ENCODE results near the gene FADD.
A peak's percentile ranks its signal among the peaks of the same experiment; 100 is the strongest.
"Not testable (repeated sequence)": the region's sequence is repeated elsewhere in the genome, so short reads cannot be mapped to it uniquely, and the experiment has no call there.

The FADD gene

GRCh38 chr11:70182266-70182665, 20.8 kb upstream of the FADD start:
- no peak for DNase-seq (ENCODE audit: low read depth in 2 of 2)

DNA sequence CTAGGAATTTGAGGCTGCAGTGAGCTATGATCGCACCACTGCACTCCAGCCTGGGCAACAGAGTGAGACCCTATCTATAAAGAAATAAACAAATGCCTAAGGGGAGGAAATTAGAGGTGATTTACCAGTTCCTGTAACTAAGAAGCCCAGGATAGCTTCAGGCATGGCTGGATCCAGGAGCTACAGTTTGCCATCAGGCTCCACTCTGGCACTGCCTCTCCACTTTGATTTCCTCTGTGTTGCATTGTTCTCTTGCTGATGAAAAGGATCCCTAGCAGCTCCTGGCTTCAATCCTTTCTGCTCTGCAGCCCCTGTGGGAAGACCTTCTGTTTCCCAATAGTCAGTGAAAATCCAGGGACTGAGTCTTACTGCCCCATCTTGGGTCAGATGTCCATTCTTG, 20.1 kb upstream of the FADD start:
- no peak for DNase-seq (ENCODE audit: low read depth in 2 of 2)

- no peak for DNase-seq (ENCODE audit: low read depth in 2 of 2)
Observed at GRCh38 chr11:70183483-70184176, 19.5 kb upstream of the FADD start.

DNA sequence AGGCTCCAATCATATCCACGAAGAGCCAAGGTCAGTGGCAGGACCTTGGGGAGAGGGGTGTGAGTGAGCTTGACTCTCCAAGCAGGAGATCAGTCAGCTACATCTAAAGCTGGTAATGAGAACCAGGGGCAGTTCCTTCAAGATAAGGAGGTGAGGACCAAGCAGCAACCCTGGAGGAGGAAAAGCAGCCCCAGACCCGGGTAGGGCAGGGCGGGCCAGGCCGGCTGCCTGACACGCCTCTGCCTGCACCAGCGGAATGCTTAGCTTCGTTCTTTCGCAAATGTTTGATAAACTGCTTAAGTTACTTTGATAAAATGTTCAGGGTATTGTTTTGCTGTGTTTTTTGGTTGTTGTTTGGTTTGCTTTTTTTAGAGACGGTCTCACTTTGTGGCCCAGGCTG, 18.7 kb upstream of the FADD start:
- no peak for DNase-seq (ENCODE audit: low read depth in 2 of 2)

GRCh38 chr11:70185348-70186055, 17.6 kb upstream of the FADD start:
- no peak for DNase-seq (ENCODE audit: low read depth in 2 of 2)

GRCh38 chr11:70186420-70186819, 16.7 kb upstream of the FADD start:
- no peak for DNase-seq (ENCODE audit: low read depth in 2 of 2)

GRCh38 chr11:70186936-70187335, 16.2 kb upstream of the FADD start:
- no peak for DNase-seq (ENCODE audit: low read depth in 2 of 2)

- no peak for DNase-seq (ENCODE audit: low read depth in 2 of 2)
Observed at GRCh38 chr11:70187771-70188170, 15.3 kb upstream of the FADD start.

GRCh38 chr11:70189622-70190021, 13.5 kb upstream of the FADD start:
- no peak for DNase-seq (ENCODE audit: low read depth in 2 of 2)

DNA sequence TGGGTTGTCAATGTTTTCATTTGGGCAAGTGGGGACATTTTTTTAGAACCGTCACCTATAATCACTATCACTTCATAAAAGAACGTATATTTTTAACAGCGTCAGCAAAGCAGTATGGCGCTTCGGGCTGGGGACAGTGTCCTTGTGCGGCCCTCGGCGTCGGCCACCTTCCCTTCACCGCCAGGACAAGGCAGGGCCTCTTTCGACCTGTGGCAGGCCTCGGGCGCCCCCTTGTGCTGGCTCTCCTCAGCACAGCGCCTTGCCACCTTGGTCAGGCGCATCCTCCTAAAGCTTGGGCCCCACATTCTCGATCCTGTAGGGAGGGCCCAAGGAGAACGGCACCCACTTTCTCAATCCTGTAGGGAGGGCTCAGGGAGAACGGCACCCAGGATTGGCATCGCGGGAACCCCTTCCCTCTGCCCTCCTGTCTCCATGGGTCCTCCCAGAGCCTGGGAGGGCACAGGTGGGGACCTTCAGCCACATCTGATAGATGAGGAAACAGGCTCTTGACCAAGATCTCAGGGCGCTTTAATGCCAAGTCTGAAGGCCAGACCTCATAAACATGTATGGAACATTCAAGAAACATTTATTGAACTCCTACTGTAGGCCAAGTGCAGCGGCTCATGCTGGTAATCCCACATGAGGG, 11.5 kb upstream of the FADD start:
- peak; percentile 50 to 69 for DNase-seq (ENCODE audit: low read depth in 2 of 2)

- DNase-seq (ENCODE audit: low read depth in 2 of 2), result no peak
Observed at GRCh38 chr11:70192666-70193410, 10.3 kb upstream of the FADD start.

- DNase-seq (ENCODE audit: low read depth in 2 of 2), result no peak
Observed at GRCh38 chr11:70193411-70194292, 9.4 kb upstream of the FADD start.

- DNase-seq (ENCODE audit: low read depth in 2 of 2), result no peak
Observed at GRCh38 chr11:70194792-70195791, 8.0 kb upstream of the FADD start.

- no peak for DNase-seq (ENCODE audit: low read depth in 2 of 2)
Observed at GRCh38 chr11:70200212-70200844, 2.8 kb upstream of the FADD start.

DNA sequence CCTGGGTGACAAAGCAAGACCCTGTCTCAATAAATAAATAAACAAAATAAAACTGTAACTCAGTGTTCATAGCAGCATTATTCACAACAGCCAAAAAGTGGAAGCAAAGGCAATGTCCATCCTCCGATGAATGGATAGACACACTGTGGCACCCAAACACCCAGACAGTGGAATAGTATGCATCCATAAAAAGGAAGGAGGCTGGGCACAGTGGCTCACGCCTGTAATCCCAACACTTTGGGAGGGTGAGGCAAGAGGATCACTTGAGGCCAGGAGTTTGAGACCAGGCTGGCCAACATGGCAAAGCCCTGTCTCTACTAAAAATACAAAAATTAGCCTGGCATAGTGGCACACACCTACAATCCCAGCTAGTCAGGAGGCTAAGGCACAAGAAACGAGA, 2.0 kb upstream of the FADD start:
- DNase-seq (ENCODE audit: low read depth in 2 of 2), result not testable (repeated sequence)

DNA sequence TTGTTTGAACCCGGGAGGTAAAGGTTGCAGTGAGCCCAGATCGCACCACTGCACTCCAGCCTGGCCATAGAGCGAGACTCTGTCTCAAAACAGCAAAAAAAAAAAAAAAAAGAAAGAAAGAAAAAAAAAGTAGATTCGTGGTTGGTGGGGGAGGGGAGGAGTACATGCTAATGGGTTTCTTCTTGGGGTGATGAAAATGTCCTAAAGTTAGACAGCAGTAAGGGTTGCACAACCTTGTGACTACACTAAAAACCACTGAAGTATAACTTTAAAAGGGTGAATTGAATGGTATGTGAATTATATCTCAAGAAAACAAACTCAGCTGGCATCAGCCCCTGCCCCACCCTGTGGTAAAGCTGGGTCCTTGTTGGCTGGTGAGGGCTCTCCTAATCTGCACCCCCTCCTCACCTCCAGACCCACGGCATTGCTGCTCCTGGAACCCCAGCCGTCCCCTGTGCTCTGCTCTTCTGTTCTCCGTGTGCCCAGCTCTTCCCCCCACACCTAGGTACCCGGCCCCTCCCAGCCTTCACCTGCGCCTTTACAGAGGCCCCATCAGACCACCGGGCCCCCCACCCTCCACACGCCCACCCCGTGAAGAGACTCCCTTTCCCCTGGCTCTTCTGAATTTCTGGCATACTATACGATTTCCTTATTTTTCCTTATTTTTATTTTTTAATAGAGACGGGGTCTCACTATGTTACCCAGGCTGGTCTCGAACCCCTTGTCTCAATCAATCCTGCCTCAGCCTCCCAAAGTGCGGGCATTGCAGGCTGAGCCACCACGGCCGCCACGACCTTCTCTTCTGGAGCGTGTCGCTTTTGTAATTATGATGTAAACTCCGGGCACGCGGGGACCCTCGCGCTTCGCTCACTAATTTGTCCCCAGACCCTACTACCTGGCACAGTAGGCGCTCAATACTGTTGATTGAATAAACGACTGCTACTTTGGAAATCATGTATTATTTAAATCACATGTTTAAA, 924 bp upstream of the FADD start:
- DNase-seq (ENCODE audit: low read depth in 2 of 2), result no peak

DNA sequence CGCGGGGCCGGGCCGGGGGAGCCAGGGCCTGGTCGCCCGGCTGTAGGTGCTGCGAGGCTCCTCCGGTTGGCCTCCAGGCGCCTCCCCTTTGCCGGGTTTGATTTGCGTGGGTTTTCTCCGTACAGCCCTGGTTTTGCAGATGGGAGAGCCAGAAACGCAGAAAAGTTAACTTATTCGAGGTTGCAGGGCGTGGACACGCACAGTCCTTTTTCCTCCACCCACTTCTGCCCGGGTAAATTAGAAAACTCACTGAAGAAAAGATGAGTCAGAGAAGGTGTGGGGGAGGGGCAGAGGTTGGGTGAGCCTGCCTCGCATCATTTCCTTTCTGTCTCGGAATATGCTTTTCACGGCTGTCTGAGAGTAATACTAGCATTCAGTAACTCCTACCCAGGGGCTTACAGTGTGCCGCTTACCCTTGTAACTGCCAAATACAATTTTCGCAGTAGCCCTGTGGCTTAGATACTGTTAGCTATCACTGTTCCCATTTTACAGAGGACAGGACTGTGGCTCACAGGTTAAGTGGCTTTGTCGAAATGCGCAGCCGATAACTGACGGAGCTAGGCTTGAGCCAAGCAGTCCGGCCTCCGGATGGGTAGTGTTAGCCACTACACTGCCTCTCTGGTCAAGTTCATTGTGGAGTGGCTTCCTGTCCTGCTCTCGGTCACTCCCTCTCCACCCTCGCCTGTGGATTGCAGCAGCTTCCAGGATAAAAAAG, 812 bp downstream of the FADD start:
- DNase-seq (ENCODE audit: low read depth in 2 of 2), result peak; percentile 82 to 90

DNA sequence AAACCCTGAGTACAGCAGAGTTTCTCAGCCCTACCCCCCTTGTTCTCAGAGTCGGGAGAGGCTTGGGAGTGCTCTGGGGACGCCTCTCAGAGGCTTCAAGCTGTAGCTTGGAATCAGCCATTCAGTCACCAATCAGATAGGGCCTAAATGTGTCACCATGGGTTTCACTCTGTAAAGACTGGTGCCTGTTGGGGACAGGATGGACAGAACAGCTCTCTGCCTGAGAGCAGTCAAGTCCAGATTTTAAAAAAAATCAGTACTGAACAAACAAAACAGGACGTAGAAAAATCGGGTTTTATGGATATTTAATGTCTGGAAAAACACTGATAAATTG, 1.3 kb downstream of the FADD start:
- DNase-seq (ENCODE audit: low read depth in 2 of 2), result peak in 1 of 2 donors; percentile 6

All from stimulated activated CD4-positive, alpha-beta T cell treated with anti-CD3 and anti-CD28 coated beads, Interleukin-4, amount 100 ng/mL, for 48 hours (primary cell).